Pancreas (tissue), 10 donors: ENCODE results near the gene WWOX. TPM values are rescaled to one million over a fixed set of nuclear protein-coding genes. Genes with fewer than 3 reads are reported as not detected.

Experiments
- ATAC-seq, 4 donors: fragments of 200-7000 bp; cut with Tn5 transposase; one replicate each; pipeline versions ENCODE4 v1.8.0 to v1.9.1; 2020; ENCODE audit warnings: mild to moderate bottlenecking in 4 of 4, moderate library complexity in 4 of 4
- DNase-seq, 6 donors: peaks; one replicate each; pipeline ENCODE4 v3.0.0-alpha.2; 2020
- FAIRE-seq: peaks from 2 replicates; lab custom pipeline; 2012; peaks lifted over from hg19 to GRCh38; lab: Jason Lieb, UNC
- H3K27ac ChIP-seq, 4 donors: fragments of 200-600 bp; sonication (generic); 1 replicate in 3 of 4; 2 replicates in 1 of 4; pipeline versions ENCODE4 v1.5.0 to v1.8.0; 2020
- H3K27me3 ChIP-seq, 4 donors: fragments of 200-600 bp; one replicate each; pipeline ENCODE4 v1.8.0; 2021
- H3K36me3 ChIP-seq, 3 donors: fragments of 200-600 bp; sonication (generic) in 1 of 3; one replicate each; pipeline versions ENCODE4 v1.5.0 to v1.8.0; 2020 to 2021
- H3K4me1 ChIP-seq, 3 donors: fragments of 200-600 bp; one replicate each; pipeline ENCODE4 v1.8.0; 2021
- H3K4me3 ChIP-seq, 4 donors: fragments of 200-600 bp; sonication (generic) in 2 of 4; one replicate each; pipeline versions ENCODE4 v1.5.0 to v1.8.0; 2020 to 2021
- H3K9me3 ChIP-seq, 4 donors: fragments of 200-600 bp; one replicate each; pipeline ENCODE4 v1.8.0; 2021
- CTCF ChIP-seq, 4 donors: fragments of 200-600 bp; sonication (generic) in 3 of 4; IDR thresholded peaks; one replicate each; pipeline versions ENCODE4 v1.5.0 to v1.8.0; 2021; ENCODE audit warnings: antibody characterized with exemption in 4 of 4
- WGBS, 2 donors: extraction: QIAGEN DNeasy Blood & Tissue Kit; methylation state at CpG; one replicate each; pipeline ENCODE4 v1.1.7; 2013; 5-methylcytosine and 5-hydroxymethylcytosine counted together
- intact Hi-C, 3 donors: fragments of 100-400 bp; cut with DNase I; formaldehyde crosslinking; loops; one replicate each; pipeline versions ENCODE4 v1.11.1 to v1.14.2; 2022
- polyA plus RNA-seq, 2 donors: library from polyadenylated mRNA; stranded (reverse); fragments of 200-250 nt; gene quantifications; one replicate each; pipeline ENCODE4 v1.2.3, GENCODE V29; 2013
- total RNA-seq, 6 donors: library from RNA; stranded (reverse); fragmentation: NEBNext Ultra II Directional in 4 of 6; extraction: Animal tissue kit (Norgen Biotek cat#: 25700) in 4 of 6; gene quantifications; one replicate each; pipeline versions ENCODE4 v1.2.1 to v1.2.4, GENCODE V29; 2021 to 2023
- donor health status: healthy with polysubstance abuse.
- donor health status: DM: no; HTN: no; CAD: no; lungs with moderate emphysema.
- donor health status: DM: no; HTN: no; CAD: no.
- donor health status: control.
- donor health status: control.
- donor health status: Bipolar disorder and iron deficiency.
- donor health status: DM: yes; HTN: yes; CAD: no.
- donor health status: DM: no; HTN: no; CAD: no.
- donor health status: DM: no; HTN: no; CAD: no.
- donor health status: DM: yes; HTN: yes; CAD: no.

Gene WWOX
- total and polyA plus RNA-seq, 8 donors, result 6.8 to 14.4 (median 10.8) TPM

- intact Hi-C loops, result no loop called here
- H3K4me3 ChIP-seq, result no peak overlapping the region
- no peak for TF ChIP-seq CTCF (IDR thresholded peaks at IDR 0.05)
- H3K36me3 ChIP-seq, result no peaks in the 10 kb centered on the region
- no peaks in the 10 kb centered on the region for H3K27me3 ChIP-seq
- DNase-seq (no peak), FAIRE-seq (no peak), ATAC-seq (no peak)
- no peaks in the 10 kb centered on the region for H3K4me1 ChIP-seq
- WGBS, 2 donors, result 92 to 98% methylated on average over 2 of the region's 2 CpGs
- H3K9me3 ChIP-seq, result no peaks in the 10 kb centered on the region
- H3K27ac ChIP-seq, result no peak overlapping the region
Observed at GRCh38 chr16:78746718-78747117, 647.3 kb downstream of the WWOX start.

GRCh38 chr16:78748220-78748929 is 648.9 kb downstream of the WWOX start:
- H3K4me1 ChIP-seq, result no peaks in the 10 kb centered on the region
- FAIRE-seq (no peak), ATAC-seq (no peak), DNase-seq (no peak)
- no peak overlapping the region for H3K27ac ChIP-seq
- no peaks in the 10 kb centered on the region for H3K9me3 ChIP-seq
- H3K27me3 ChIP-seq, result no peaks in the 10 kb centered on the region
- intact Hi-C loops, result no loop called here
- no peak for TF ChIP-seq CTCF (IDR thresholded peaks at IDR 0.05)
- WGBS, 2 donors, result 92% methylated on average over 9 of the region's 9 CpGs
- no peaks in the 10 kb centered on the region for H3K36me3 ChIP-seq
- H3K4me3 ChIP-seq, result no peak overlapping the region

- intact Hi-C loops, result no loop called here
- no peak for TF ChIP-seq CTCF (IDR thresholded peaks at IDR 0.05)
- Histone ChIP-seq H3K4me3 (no peak overlapping the region), H3K9me3 (no peaks in the 10 kb centered on the region), H3K27me3 (no peaks in the 10 kb centered on the region), H3K27ac (no peak overlapping the region), H3K36me3 (no peaks in the 10 kb centered on the region), H3K4me1 (no peaks in the 10 kb centered on the region)
- WGBS, 2 donors, result 73 to 80% methylated on average over 4 of the region's 4 CpGs
- FAIRE-seq (no peak), DNase-seq (no peak), ATAC-seq (no peak)
Observed at GRCh38 chr16:78749745-78750268, 650.4 kb downstream of the WWOX start.

GRCh38 chr16:78750611-78751010 is 651.2 kb downstream of the WWOX start:
- FAIRE-seq (no peak), DNase-seq (no peak), ATAC-seq (no peak)
- Histone ChIP-seq H3K4me1 (no peaks in the 10 kb centered on the region), H3K36me3 (no peaks in the 10 kb centered on the region), H3K27ac (no peak overlapping the region), H3K27me3 (no peaks in the 10 kb centered on the region), H3K9me3 (no peaks in the 10 kb centered on the region), H3K4me3 (no peak overlapping the region)
- intact Hi-C loops, result no loop called here
- TF ChIP-seq CTCF (IDR thresholded peaks at IDR 0.05), result no peak
- whole genome bisulfite sequencing, 2 donors, result 90 to 94% methylated on average over 8 of the region's 8 CpGs

DNA sequence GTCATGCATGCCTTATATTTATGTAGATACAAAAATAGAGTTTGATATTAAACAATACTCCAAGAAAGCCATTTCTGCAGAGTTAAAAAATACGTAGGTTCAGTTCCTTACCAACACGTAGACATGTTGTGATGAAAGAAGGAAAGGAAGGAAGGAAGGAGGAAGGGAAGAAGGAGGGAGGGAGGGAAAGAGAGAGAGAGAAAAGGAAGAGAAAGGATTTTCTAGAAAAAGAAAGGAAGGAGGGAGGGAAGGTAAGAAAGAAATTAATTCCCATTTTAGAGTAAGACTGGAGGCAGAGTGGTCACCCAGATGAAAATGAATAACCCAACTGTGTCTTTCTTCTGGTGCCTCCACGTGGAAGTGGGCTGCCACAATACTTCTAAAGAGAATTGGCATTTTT is 652.1 kb downstream of the WWOX start:
- FAIRE-seq, result no peak

More for the DNA sequence above, 652.1 kb downstream of the WWOX start:
- TF ChIP-seq CTCF (IDR thresholded peaks at IDR 0.05), result no peak
- H3K9me3 ChIP-seq, result no peaks in the 10 kb centered on the region
- no peaks in the 10 kb centered on the region for H3K36me3 ChIP-seq
- H3K27ac ChIP-seq, result no peak overlapping the region
- DNase-seq (no peak), ATAC-seq (no peak)
- H3K27me3 ChIP-seq, result no peaks in the 10 kb centered on the region
- H3K4me1 ChIP-seq, result peaks cover 0 to 7% (median 0%) of the 10 kb centered on the region in 3 donors
- intact Hi-C loops, result no loop called here
- WGBS, 2 donors, result 93% methylated on average over 3 of the region's 3 CpGs
- H3K4me3 ChIP-seq, result no peak overlapping the region
